Parathyroid adenoma (tissue), 2 donors: Measurements from ENCODE around the gene BIN1.

Experiments used
- H2AFZ ChIP-seq: fragments of 300-600 bp; sonication (generic); one replicate; pipeline ENCODE4 v1.7.0; 2017; ENCODE audit warnings: antibody characterized with exemption, mild to moderate bottlenecking
- H3K27ac ChIP-seq: fragments of 300-600 bp; sonication (generic); one replicate; pipeline ENCODE4 v1.7.0; 2017
- H3K27me3 ChIP-seq: fragments of 300-600 bp; sonication (generic); one replicate; pipeline ENCODE4 v1.7.0; 2017; ENCODE audit warnings: low read length; ENCODE audit not compliant: control insufficient read depth, insufficient read depth
- H3K36me3 ChIP-seq: fragments of 300-600 bp; sonication (generic); one replicate; pipeline ENCODE4 v1.7.0; 2017; ENCODE audit warnings: low read length; ENCODE audit not compliant: control insufficient read depth, insufficient read depth
- H3K4me1 ChIP-seq: fragments of 300-600 bp; sonication (generic); one replicate; pipeline ENCODE4 v1.7.0; 2017; ENCODE audit warnings: control low read depth
- H3K4me2 ChIP-seq: fragments of 300-600 bp; sonication (generic); one replicate; pipeline ENCODE4 v1.7.0; 2017; ENCODE audit warnings: low read length
- H3K4me3 ChIP-seq: fragments of 300-600 bp; sonication (generic); one replicate; pipeline ENCODE4 v1.7.0; 2017; ENCODE audit warnings: low read depth, low read length
- H3K79me2 ChIP-seq: fragments of 300-600 bp; sonication (generic); one replicate; pipeline ENCODE4 v1.7.0; 2017; ENCODE audit warnings: control low read depth
- H3K9ac ChIP-seq: fragments of 300-600 bp; sonication (generic); one replicate; pipeline ENCODE4 v1.7.0; 2017; ENCODE audit warnings: mild to moderate bottlenecking
- H3K9me3 ChIP-seq: fragments of 300-600 bp; sonication (generic); one replicate; pipeline ENCODE4 v1.7.0; 2017; ENCODE audit warnings: low read length; ENCODE audit not compliant: control insufficient read depth
- TF ChIP-seq, protein P1 (sequence below): fragments of 300-600 bp; sonication (generic); IDR thresholded peaks from one replicate; pipeline ENCODE4 v1.7.0; 2017; ENCODE audit warnings: antibody characterized with exemption, mild to moderate bottlenecking
- donor health status: primary hyperparathyroidism.

Gene BIN1

DNA sequence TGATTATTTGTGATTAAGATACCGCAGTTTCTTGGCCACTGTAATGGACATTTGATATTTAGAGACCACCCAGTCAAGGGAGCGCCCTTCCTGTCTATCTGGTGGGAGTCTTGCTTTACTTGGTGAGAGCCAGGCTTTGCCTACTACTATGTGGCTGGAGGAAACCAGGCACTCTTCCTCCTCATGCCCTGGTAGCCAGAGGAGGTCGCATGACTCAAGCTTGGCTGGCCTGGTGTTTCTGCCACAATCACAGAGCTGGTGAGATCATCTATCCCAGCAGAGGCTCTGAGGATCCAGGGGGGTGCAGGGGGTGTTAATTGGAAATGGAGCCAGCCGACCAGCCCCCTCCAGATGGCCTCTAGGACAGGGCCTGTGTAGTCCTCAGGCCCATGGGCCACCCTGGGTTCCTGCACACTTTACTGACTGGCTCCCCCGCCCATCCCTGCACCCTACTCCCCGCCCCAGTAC lies 46.8 kb upstream of the BIN1 start:
- no peak overlapping the region for H3K9ac ChIP-seq
- H3K4me1 ChIP-seq: no peaks in the 10 kb centered on the region
- TF ChIP-seq, protein P1, sequence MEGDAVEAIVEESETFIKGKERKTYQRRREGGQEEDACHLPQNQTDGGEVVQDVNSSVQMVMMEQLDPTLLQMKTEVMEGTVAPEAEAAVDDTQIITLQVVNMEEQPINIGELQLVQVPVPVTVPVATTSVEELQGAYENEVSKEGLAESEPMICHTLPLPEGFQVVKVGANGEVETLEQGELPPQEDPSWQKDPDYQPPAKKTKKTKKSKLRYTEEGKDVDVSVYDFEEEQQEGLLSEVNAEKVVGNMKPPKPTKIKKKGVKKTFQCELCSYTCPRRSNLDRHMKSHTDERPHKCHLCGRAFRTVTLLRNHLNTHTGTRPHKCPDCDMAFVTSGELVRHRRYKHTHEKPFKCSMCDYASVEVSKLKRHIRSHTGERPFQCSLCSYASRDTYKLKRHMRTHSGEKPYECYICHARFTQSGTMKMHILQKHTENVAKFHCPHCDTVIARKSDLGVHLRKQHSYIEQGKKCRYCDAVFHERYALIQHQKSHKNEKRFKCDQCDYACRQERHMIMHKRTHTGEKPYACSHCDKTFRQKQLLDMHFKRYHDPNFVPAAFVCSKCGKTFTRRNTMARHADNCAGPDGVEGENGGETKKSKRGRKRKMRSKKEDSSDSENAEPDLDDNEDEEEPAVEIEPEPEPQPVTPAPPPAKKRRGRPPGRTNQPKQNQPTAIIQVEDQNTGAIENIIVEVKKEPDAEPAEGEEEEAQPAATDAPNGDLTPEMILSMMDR: no peak
- H3K4me2 ChIP-seq: no peak overlapping the region
- H2AFZ ChIP-seq: no peak overlapping the region
- H3K27ac ChIP-seq: no peak overlapping the region
- no peaks in the 10 kb centered on the region for H3K36me3 ChIP-seq
- no peaks in the 10 kb centered on the region for H3K27me3 ChIP-seq
- H3K79me2 ChIP-seq: no peaks in the 10 kb centered on the region
- no peak overlapping the region for H3K4me3 ChIP-seq
- no peaks in the 10 kb centered on the region for H3K9me3 ChIP-seq

DNA sequence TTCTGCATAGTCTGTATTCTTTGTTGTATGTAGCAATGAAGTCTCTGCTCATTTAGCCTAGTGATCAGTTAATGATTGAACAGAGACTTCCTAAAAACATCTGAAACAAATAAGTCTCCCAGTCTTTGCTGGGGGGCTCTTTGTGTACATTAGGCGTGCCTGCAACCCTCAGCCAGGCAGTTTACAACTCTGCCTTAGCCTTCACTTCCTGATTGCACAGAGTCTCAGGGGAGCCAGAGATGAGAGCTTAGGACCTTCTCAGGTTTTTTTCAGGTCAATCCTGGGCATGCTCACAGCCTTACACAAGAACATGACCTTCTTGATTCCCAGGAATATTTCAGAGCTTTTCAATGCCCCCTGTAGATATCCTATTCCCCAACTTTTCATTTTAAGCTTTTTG lies 44.0 kb upstream of the BIN1 start:
- TF ChIP-seq, protein P1: no peak
- Histone ChIP-seq H3K4me1 (no peaks in the 10 kb centered on the region), H3K27me3 (no peaks in the 10 kb centered on the region), H3K79me2 (no peaks in the 10 kb centered on the region), H3K4me2 (no peak overlapping the region), H3K27ac (no peak overlapping the region), H3K9ac (no peak overlapping the region), H2AFZ (no peak overlapping the region), H3K36me3 (no peaks in the 10 kb centered on the region), H3K9me3 (no peaks in the 10 kb centered on the region), H3K4me3 (no peak overlapping the region)

DNA sequence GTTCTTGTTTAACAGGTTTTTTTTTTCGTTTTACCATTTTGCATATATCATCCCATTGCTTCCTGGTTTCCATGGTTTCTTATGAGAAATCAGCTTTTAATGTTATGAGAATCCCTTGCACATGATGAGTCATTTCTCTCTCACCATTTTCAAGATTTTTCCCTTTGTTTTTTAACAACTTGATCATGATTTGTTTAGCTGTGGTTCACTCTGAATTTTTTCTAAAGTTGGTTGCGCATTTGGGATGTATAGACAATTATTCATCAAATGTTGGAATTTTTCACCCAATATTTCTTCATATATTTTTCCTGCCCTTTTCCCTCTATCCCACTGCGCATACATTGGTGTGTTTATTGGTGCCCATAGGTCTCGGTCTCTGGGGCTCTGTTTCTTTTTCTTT lies 42.4 kb upstream of the BIN1 start:
- no peaks in the 10 kb centered on the region for H3K36me3 ChIP-seq
- H3K9me3 ChIP-seq: no peaks in the 10 kb centered on the region
- H3K4me3 ChIP-seq: no peak overlapping the region
- H3K4me1 ChIP-seq: no peaks in the 10 kb centered on the region
- H3K79me2 ChIP-seq: no peaks in the 10 kb centered on the region
- H3K27me3 ChIP-seq: no peaks in the 10 kb centered on the region
- TF ChIP-seq, protein P1: no peak
- no peak overlapping the region for H3K9ac ChIP-seq
- H3K4me2 ChIP-seq: no peak overlapping the region
- H3K27ac ChIP-seq: no peak overlapping the region
- no peak overlapping the region for H2AFZ ChIP-seq

DNA sequence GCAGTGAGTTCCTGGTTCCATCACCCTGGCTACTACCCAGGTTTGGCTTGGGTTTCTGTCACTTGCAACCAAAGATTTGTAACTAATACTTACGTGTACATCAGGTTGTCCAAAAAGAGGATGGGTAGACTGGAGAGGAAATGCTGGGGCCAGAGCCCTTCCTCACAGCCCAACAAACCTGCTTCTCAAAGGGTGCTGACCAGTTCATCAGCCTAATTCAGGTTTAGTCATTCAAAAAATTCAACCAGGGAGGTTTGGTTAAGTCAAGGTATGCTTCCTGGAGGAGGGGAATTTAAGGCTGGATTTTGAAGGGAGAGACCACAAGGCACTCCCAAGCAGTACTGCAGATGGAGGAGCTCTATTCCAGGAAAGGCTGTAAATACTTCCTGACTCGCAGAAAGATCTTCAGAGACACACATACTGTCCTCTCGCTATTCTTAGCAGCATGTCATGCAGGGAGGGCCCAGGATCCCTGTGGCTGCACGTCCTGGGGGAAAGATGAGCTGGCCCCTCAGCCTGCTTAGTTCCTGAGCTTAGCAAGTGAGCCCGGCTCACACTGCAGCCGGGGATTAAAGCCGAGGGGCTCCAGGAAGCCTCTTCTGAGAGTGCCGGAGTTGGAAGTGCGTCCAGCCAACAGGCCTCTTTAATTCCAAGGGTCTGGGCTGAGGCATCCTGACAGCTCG lies 40.0 kb upstream of the BIN1 start:
- Histone ChIP-seq H3K9ac (no peak overlapping the region), H2AFZ (no peak overlapping the region), H3K36me3 (no peaks in the 10 kb centered on the region), H3K4me2 (no peak overlapping the region), H3K27me3 (no peaks in the 10 kb centered on the region), H3K27ac (no peak overlapping the region), H3K79me2 (no peaks in the 10 kb centered on the region), H3K4me3 (no peak overlapping the region), H3K4me1 (no peaks in the 10 kb centered on the region), H3K9me3 (no peaks in the 10 kb centered on the region)
- TF ChIP-seq, protein P1: no peak
